ENCODE measurements around the gene HOXA6. TPM values are rescaled to one million over a fixed set of nuclear protein-coding genes. Genes with fewer than 3 reads are reported as not detected.

HOXA6 gene
- total RNA-seq, 1 donor from 2014 or later = 15.3 TPM

DNA sequence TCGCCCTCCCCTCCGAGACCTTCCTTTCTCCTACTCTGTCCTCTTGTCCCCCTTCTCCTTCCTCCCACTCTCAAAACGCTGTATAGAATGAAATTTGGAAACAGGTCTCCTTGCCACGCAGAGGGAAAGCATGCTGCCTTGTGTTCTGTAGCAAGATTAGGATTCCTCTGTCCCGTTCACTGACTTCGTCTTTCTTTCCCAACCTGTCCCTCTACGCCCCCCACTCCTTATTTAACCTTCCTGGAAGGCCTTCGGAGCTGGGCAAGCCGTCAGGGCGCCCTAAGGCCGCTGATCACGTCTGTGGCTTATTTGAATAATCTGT is 16.4 kb upstream of the HOXA6 start:
- H3K4me3 ChIP-seq = peak overlapping the region; percentile 45 to 59
- TF ChIP-seq, protein P1, sequence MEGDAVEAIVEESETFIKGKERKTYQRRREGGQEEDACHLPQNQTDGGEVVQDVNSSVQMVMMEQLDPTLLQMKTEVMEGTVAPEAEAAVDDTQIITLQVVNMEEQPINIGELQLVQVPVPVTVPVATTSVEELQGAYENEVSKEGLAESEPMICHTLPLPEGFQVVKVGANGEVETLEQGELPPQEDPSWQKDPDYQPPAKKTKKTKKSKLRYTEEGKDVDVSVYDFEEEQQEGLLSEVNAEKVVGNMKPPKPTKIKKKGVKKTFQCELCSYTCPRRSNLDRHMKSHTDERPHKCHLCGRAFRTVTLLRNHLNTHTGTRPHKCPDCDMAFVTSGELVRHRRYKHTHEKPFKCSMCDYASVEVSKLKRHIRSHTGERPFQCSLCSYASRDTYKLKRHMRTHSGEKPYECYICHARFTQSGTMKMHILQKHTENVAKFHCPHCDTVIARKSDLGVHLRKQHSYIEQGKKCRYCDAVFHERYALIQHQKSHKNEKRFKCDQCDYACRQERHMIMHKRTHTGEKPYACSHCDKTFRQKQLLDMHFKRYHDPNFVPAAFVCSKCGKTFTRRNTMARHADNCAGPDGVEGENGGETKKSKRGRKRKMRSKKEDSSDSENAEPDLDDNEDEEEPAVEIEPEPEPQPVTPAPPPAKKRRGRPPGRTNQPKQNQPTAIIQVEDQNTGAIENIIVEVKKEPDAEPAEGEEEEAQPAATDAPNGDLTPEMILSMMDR (IDR thresholded peaks at IDR 0.05) = no peak

DNA sequence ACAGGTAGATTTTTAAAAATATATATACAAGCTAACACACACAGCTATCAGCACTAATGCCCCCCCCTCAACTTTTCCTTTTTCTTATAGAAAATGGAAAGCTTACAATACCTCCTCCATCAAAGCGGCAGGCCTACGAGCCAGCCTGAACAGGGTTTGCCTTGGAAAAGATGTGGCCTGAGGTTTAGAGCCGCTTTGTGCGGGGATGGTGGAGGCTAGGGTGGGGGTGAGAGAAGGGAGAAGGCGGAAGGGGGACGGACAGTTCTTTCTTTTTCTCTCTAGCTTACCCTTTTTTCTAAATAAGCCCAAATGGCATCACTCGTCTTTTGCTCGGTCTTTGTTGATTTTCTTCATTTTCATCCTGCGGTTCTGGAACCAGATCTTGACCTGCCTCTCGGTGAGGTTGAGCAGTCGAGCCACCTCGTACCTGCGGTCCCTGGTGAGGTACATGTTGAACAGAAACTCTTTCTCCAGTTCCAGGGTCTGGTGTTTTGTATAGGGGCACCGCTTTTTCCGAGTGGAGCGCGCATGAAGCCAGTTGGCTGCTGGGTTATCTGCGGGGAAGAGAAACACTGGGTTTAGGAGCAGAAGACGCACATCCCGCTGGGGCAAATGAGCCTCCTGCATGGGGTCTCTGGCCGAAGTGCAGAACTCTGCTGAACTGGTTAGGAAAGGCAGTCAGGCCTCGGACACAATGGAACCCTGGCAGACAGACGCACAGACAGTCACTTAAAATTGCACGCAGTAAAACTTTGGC is 15.9 kb upstream of the HOXA6 start:
- no peaks in the 10 kb centered on the region for H3K36me3 ChIP-seq
- H3K4me1 ChIP-seq = peaks cover 0 to 4% of the 10 kb centered on the region in 2 donors
- peaks cover 30% of the 10 kb centered on the region for H3K27me3 ChIP-seq
- no peak overlapping the region for H3K27ac ChIP-seq
- intact Hi-C loops (cut with DNase I) = loop anchor here (10.0 kb wide), 1 partner anchor 1269 kb away; no protein-coding TSS in a partner anchor
- TF ChIP-seq, protein P1 (IDR thresholded peaks at IDR 0.05) = no peak
- peak overlapping the region in 1 of 2 donors; percentile 45 for H3K4me3 ChIP-seq
- no peaks in the 10 kb centered on the region for H3K9me3 ChIP-seq
- peak in 1 of 2 donors; percentile 51 for DNase-seq (ENCODE audit: low spot score in 2 of 2)

More for the DNA sequence above, 16.4 kb upstream of the HOXA6 start:
- Histone ChIP-seq H3K4me1 (peaks cover 0 to 4% of the 10 kb centered on the region in 2 donors), H3K36me3 (no peaks in the 10 kb centered on the region), H3K9me3 (no peaks in the 10 kb centered on the region), H3K27me3 (peaks cover 34% of the 10 kb centered on the region), H3K27ac (no peak overlapping the region)
- no peak for DNase-seq (ENCODE audit: low spot score in 2 of 2)
- intact Hi-C loops (cut with DNase I) = loop anchor here (10.0 kb wide), 1 partner anchor 1269 kb away; no protein-coding TSS in a partner anchor

DNA sequence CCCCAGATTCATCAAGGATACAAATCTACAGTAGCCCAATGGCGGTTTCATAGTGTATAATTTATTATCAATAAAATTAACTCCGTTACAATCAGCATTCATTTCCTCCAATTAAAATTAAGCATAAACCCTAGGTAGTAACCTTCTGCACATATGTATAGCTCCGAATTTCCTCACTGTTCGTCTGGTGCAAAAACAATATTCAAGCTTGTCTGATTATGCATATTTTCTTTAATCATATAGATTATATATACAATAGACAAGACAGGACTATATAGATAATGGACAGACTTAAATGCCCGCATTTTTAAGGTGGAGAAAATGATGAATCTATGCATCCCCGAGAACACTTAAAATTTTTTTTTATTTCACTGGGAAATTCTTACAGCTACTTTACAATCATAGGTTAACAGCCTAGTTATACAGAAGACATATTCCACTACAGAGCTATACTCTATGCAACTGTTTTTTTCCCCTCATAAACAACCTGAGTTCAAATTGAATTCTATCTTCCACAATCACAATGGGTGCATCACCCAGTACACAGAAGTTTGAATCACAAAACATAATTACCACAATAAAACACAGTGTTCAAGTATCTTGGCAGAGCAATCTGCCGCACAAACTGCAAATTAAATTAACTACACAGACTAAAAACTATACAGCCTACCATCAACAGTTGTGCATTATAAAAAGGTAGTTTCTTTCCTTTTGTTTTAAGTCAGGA is 15.2 kb upstream of the HOXA6 start:
- TF ChIP-seq, protein P1 (IDR thresholded peaks at IDR 0.05) = no peak
- Histone ChIP-seq H3K4me1 (peaks cover 0 to 4% of the 10 kb centered on the region in 2 donors), H3K27me3 (peaks cover 25% of the 10 kb centered on the region), H3K36me3 (no peaks in the 10 kb centered on the region), H3K9me3 (no peaks in the 10 kb centered on the region), H3K4me3 (no peak overlapping the region), H3K27ac (no peak overlapping the region)
- DNase-seq (ENCODE audit: low spot score in 2 of 2) = no peak
- intact Hi-C loops (cut with DNase I) = loop anchor here (10.0 kb wide), 1 partner anchor 1268 kb away; no protein-coding TSS in a partner anchor

DNA sequence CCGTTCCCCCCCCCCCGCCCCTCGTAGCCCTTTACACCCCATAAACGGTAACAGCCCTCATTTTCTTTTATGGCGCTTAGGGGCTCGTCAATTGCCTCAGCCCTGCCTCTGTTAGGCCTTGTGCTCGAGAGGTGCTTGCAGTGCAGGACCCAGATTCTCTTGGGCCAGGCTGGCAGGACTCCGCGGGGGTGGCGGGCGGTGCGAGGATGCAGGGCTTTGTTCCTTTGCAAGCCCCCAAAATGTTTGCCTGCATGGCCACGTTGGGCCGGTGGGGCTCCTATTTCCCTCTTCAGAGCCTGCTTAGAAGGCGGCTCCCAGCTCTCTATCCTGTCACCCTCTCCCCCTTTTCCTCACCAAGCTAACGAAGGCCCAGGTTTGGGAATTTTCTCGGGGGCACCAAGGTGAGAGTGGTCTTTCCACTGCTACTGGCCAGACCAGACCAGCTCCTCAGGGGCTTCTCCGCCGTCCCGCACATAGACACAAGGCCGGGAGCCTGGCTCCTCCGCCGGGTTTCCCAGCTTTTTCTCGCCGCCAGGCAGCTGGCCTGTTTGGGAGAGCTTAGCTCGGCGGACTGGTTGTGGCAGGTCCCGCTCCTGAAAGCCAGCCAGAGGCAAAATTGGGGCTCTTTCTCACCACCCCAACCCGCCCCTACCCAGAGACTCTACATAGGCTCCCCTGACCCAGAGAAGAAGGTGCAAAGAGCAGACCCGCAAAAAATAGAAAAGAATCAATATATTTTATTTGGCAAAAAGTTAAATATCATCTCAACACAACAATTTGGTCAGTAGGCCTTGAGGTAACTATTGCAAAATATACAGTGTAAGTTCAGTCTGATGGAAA is 14.4 kb upstream of the HOXA6 start:
- H3K9me3 ChIP-seq = no peaks in the 10 kb centered on the region
- peak in 1 of 2 donors; percentile 63 for DNase-seq (ENCODE audit: low spot score in 2 of 2)
- peak overlapping the region; percentile 47 to 72 for H3K4me3 ChIP-seq
- H3K27ac ChIP-seq = no peak overlapping the region
- no peaks in the 10 kb centered on the region for H3K36me3 ChIP-seq
- TF ChIP-seq, protein P1 (IDR thresholded peaks at IDR 0.05) = no peak
- peaks cover 0 to 4% of the 10 kb centered on the region in 2 donors for H3K4me1 ChIP-seq
- intact Hi-C loops (cut with DNase I) = loop anchor here (1.0 to 10.0 kb wide), 3 partner anchors 475 to 1267 kb away; no protein-coding TSS in a partner anchor
- H3K27me3 ChIP-seq = peaks cover 21% of the 10 kb centered on the region

DNA sequence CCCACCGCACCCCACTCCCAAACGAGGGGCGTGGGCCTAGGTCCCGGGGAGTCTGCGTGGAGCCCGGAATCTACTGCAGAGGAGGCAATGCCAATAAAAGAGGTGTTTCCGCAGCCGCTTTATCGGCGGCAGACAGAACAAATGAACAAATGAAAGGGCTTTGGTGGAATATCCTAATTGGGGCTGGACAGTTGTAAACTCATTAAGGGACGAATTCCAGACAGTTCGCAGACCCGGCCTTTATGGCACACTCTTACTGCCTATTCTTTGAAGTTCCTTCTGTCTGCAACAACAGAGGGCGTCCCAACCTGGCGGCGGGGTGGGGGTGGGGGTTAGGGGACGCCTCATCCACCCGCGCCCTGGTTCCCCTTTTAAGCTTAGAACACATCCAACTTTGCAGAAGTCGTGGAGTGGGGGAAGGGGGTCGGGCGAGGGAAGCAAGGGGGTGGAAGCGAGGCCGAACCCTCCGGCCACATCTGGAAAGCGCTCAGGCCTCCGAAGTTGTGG is 13.7 kb upstream of the HOXA6 start:
- peaks cover 0 to 3% of the 10 kb centered on the region in 2 donors for H3K4me1 ChIP-seq
- no peaks in the 10 kb centered on the region for H3K36me3 ChIP-seq
- DNase-seq (ENCODE audit: low spot score in 2 of 2) = peak in 1 of 2 donors; percentile 65
- intact Hi-C loops (cut with DNase I) = loop anchor here (1.0 to 10.0 kb wide), 3 partner anchors 474 to 1266 kb away; no protein-coding TSS in a partner anchor
- peaks cover 14% of the 10 kb centered on the region for H3K27me3 ChIP-seq
- peak overlapping the region; percentile 47 to 72 for H3K4me3 ChIP-seq
- H3K9me3 ChIP-seq = no peaks in the 10 kb centered on the region
- TF ChIP-seq, protein P1 (IDR thresholded peaks at IDR 0.05) = no peak
- no peak overlapping the region for H3K27ac ChIP-seq

Data from ascending aorta (tissue), 2 donors.